ENCODE results near the gene USF2.

USF2 gene

GRCh38 chr19:35313587-35313986, 44.8 kb downstream of the USF2 start:
- no peak for TF ChIP-seq CTCF (IDR thresholded peaks at IDR 0.05; ENCODE audit: control insufficient read depth, insufficient read depth, low read depth, low read length, missing control alignments)
- no peak for DNase-seq (ENCODE audit: low read depth)
- no peak overlapping the region for H3K4me3 ChIP-seq (ENCODE audit: control insufficient read depth, low read depth, low read length)

DNA sequence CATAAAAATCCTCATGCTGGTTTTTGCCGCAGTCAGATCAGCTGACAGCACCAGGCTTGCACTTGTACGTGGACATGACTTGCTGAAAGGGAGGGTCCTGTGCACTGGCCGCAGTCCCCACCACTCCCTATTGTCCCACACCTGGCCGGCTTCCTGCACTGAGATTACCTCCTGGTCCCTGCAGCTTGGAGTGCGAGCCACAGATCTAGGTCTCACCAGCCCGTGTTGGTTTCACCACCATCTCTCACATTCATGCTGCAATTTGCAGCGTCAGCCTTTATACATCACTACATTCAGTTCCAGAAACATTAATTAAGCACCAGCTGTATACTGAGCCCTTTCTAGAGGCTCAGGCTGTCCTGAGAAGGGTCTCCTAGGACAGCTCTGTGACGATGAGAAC, 45.3 kb downstream of the USF2 start:
- DNase-seq (ENCODE audit: low read depth): no peak
- no peak overlapping the region for H3K4me3 ChIP-seq (ENCODE audit: control insufficient read depth, low read depth, low read length)
- TF ChIP-seq CTCF (IDR thresholded peaks at IDR 0.05; ENCODE audit: control insufficient read depth, insufficient read depth, low read depth, low read length, missing control alignments): no peak

DNA sequence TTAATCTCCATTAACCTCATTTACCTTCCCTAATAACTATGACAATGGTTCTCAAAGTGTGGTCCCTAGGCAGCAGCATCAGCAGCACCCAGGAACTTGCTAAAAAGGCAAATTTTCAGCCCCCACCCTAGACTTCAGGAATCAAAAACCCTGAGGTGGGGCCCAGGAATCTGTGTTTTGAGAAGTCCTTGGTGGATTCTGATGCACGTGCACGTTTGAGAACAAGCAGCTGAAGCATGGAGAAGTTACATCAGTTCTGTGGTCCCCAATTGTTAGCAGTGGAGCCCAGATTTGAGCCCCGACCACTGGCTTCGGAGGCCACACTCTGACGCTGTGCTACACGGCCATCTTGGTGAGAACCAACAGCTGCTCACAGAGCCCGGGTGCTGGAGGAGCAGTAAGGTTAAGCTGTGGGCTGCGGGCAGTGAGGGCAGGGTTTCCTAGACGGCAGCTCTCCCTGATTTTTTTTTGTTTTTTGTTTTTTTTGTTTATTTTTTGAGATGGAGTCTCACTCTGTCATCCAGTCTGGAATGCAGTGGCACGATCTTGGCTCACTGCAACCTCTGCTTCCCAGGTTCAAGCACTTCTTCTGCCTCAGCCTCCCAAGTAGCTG, 46.2 kb downstream of the USF2 start:
- no peak for TF ChIP-seq CTCF (IDR thresholded peaks at IDR 0.05; ENCODE audit: control insufficient read depth, insufficient read depth, low read depth, low read length, missing control alignments)
- DNase-seq (ENCODE audit: low read depth): no peak

GRCh38 chr19:35315883-35316282, 47.1 kb downstream of the USF2 start:
- no peak overlapping the region for H3K4me3 ChIP-seq (ENCODE audit: control insufficient read depth, low read depth, low read length)
- DNase-seq (ENCODE audit: low read depth): no peak
- no peak for TF ChIP-seq CTCF (IDR thresholded peaks at IDR 0.05; ENCODE audit: control insufficient read depth, insufficient read depth, low read depth, low read length, missing control alignments)

More for the DNA sequence above, 46.2 kb downstream of the USF2 start:
- no peak overlapping the region for H3K4me3 ChIP-seq (ENCODE audit: control insufficient read depth, low read depth, low read length)

DNA sequence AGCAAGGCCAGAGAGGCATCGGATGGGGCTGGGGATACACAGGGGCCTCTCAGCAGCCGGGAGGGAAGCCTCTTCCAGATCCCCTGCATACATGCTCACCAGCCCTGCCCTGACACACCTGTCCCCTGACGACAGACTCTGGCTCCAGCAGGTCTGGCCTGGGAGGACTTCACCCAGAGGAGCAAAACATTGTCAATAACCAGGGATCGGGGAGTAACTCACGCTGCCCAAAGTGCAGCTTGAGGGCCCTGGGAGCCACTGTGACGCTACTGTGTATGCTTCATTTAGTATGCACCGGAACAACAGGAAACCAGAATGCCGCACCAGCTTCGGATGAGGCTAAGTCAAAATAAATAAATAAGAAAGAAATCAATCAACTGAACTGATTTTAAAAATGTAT, 47.8 kb downstream of the USF2 start:
- no peak for TF ChIP-seq CTCF (IDR thresholded peaks at IDR 0.05; ENCODE audit: control insufficient read depth, insufficient read depth, low read depth, low read length, missing control alignments)
- no peak overlapping the region for H3K4me3 ChIP-seq (ENCODE audit: control insufficient read depth, low read depth, low read length)

GRCh38 chr19:35317464-35318043, 48.8 kb downstream of the USF2 start:
- DNase-seq (ENCODE audit: low read depth): no peak

More for the DNA sequence above, 47.8 kb downstream of the USF2 start:
- no peak for DNase-seq (ENCODE audit: low read depth)

More at GRCh38 chr19:35317464-35318043, 48.8 kb downstream of the USF2 start:
- H3K4me3 ChIP-seq (ENCODE audit: control insufficient read depth, low read depth, low read length): no peak overlapping the region
- no peak for TF ChIP-seq CTCF (IDR thresholded peaks at IDR 0.05; ENCODE audit: control insufficient read depth, insufficient read depth, low read depth, low read length, missing control alignments)
